HepG2 (cell line): ENCODE data around the gene IQCK. TPM values are rescaled to one million over a fixed set of nuclear protein-coding genes. Genes with fewer than 3 reads are reported as not detected.
A peak's percentile ranks its signal among the peaks of the same experiment; 100 is the strongest.

Experiments
- CAMTA2 ChIP-seq: sonication (generic); formaldehyde crosslinking; IDR thresholded peaks from 2 replicates; pipeline ENCODE4 v1.4.0; 2020; ENCODE audit warnings: mild to moderate bottlenecking, missing genetic modification reagents, borderline replicate concordance
- CBX1 ChIP-seq: IDR thresholded peaks from one replicate; pipeline ENCODE4 v1.6.1; 2016; ENCODE audit warnings: antibody characterized with exemption, low read depth
- CHD2 ChIP-seq: IDR thresholded peaks from 2 replicates; pipeline ENCODE4 v1.6.1; 2011; ENCODE audit warnings: low read depth, low read length, improper control_type of control experiment
- KDM4B ChIP-seq: sonication (generic); formaldehyde crosslinking; IDR thresholded peaks from 2 replicates; pipeline ENCODE4 v1.4.0; 2020; ENCODE audit warnings: missing genetic modification reagents
- MBNL3 ChIP-seq: fragments of 250-450 bp; sonication (Bioruptor Pico); conservative IDR thresholded peaks from 2 replicates; pipeline ENCODE4 v1.8.0; 2022; ENCODE audit warnings: mild to moderate bottlenecking, inconsistent platforms
- MEIS2 ChIP-seq: sonication (generic); formaldehyde crosslinking; IDR thresholded peaks from 2 replicates; pipeline ENCODE4 v1.9.0; 2021; ENCODE audit warnings: mild to moderate bottlenecking, missing genetic modification reagents
- PHF5A ChIP-seq: IDR thresholded peaks from one replicate; pipeline ENCODE4 v1.6.1; 2018; ENCODE audit warnings: low read depth, missing genetic modification reagents; ENCODE audit not compliant: unreplicated experiment
- PLRG1 ChIP-seq: fragments of 450-650 bp; conservative IDR thresholded peaks from 2 replicates; pipeline ENCODE4 v1.6.1; 2016
- SAFB2 ChIP-seq: sonication (generic); formaldehyde crosslinking; IDR thresholded peaks from 2 replicates; pipeline ENCODE4 v1.5.1; 2020; ENCODE audit warnings: missing genetic modification reagents, low read depth, mild to moderate bottlenecking, borderline replicate concordance
- SCMH1 ChIP-seq: sonication (generic); formaldehyde crosslinking; IDR thresholded peaks from 2 replicates; pipeline ENCODE4 v1.9.0; 2021; ENCODE audit warnings: missing genetic modification reagents, mild to moderate bottlenecking, borderline replicate concordance
- SMYD3 ChIP-seq: sonication (generic); formaldehyde crosslinking; IDR thresholded peaks from 2 replicates; pipeline ENCODE4 v1.8.1; 2023; ENCODE audit warnings: mild to moderate bottlenecking, missing genetic modification reagents
- SNAPC4 ChIP-seq: sonication (generic); formaldehyde crosslinking; IDR thresholded peaks from 2 replicates; pipeline ENCODE4 v1.4.0; 2020; ENCODE audit warnings: mild to moderate bottlenecking, missing genetic modification reagents
- TP53 ChIP-seq: sonication (generic); formaldehyde crosslinking; conservative IDR thresholded peaks from 2 replicates; pipeline ENCODE4 v1.4.0; 2020; ENCODE audit warnings: missing genetic modification reagents
- TRAFD1 ChIP-seq: sonication (generic); formaldehyde crosslinking; IDR thresholded peaks from 2 replicates; pipeline ENCODE4 v1.5.1; 2020; ENCODE audit warnings: missing genetic modification reagents, mild to moderate bottlenecking, borderline replicate concordance
- ZNF263 ChIP-seq: sonication (generic); formaldehyde crosslinking; IDR thresholded peaks from 2 replicates; pipeline ENCODE4 v1.4.0; 2020; ENCODE audit warnings: missing genetic modification reagents
- ZNF619 ChIP-seq: sonication (generic); formaldehyde crosslinking; IDR thresholded peaks from 2 replicates; pipeline ENCODE4 v1.4.0; 2020; ENCODE audit warnings: mild to moderate bottlenecking, missing genetic modification reagents
- ZNF737 ChIP-seq: sonication (generic); formaldehyde crosslinking; IDR thresholded peaks from 2 replicates; pipeline ENCODE4 v1.5.0; 2020; ENCODE audit warnings: missing genetic modification reagents, mild to moderate bottlenecking, borderline replicate concordance
- polyA plus RNA-seq, 8 experiments: library from polyadenylated mRNA; depleted of rRNA in 3 of 8; stranded (reverse) in 7 of 8; unstranded in 1 of 8; fragments of >200 nt; fragmentation: Illumina TruSeq in 4 of 8; extraction: Trizol in 4 of 8; gene quantifications; 2 replicates each; pipeline versions ENCODE4 v1.2.1 to v1.2.3, GENCODE V29; 2011 to 2016; ENCODE audit warnings: low read depth in 4 of 8, missing spikeins in 1 of 8, mixed read lengths in 1 of 8; ENCODE audit not compliant: insufficient read depth in 1 of 8
- total RNA-seq, 5 experiments: library from RNA; depleted of rRNA; stranded (reverse); fragments of >200 nt; fragmentation: Illumina TruSeq; extraction: Trizol; gene quantifications; 2 replicates each; pipeline ENCODE4 v1.2.3, GENCODE V29; 2016; ENCODE audit warnings: low read depth in 1 of 5
- TF ChIP-seq, protein P1 (sequence below): sonication (generic); formaldehyde crosslinking; IDR thresholded peaks from 2 replicates; pipeline ENCODE4 v1.5.1; 2020; ENCODE audit warnings: mild to moderate bottlenecking, missing genetic modification reagents
- TF ChIP-seq, protein P2 (sequence below): sonication (generic); formaldehyde crosslinking; IDR thresholded peaks from 2 replicates; pipeline ENCODE4 v1.5.0; 2020; ENCODE audit warnings: mild to moderate bottlenecking, low read depth, missing genetic modification reagents, borderline replicate concordance

IQCK gene
- total and polyA plus RNA-seq, 2 of the 13 experiments (the other 11 are each of a cell fraction or from before 2014, with no cell fraction given) = 5.1 to 7.3 TPM

DNA sequence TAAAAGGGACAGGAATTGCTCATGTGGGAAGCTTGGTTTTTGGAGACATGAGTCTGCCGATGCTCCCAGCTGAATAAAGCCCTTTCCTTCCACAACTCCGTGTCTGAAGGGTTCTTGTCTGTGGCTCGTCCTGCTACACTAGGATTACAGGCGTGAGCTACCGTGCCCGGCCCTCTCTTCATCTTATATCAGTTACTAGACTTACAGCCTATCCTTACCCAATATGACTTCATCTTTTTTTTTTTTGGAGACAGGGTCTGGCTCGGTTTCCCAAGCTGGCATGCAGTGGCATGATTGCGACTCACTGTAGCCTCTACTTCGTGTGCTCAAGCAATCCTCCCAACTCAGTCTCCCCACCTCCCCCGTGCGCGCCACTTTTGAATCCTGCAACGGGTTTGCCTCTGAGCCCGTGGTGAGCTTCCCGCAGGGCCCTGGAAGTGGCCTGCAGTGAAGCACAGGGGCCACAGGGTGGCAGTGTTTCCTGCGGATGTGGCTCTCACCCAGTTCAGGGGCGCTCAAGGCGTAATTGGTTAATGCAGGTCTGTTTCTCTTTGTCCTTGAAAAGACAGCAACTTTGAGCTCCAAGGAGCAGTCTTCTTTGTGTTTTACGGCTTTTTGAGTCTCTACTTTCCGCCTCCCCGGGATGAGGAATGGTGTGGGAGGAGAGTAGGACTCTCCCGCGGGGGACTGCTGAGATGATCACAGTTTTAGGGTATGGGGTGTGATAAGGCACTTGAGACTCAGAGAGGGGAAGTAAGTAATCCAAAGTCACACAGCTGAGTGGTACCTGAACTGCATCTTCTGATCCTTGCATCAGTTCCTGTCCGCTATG is 189.3 kb downstream of the IQCK start (continued):
- TF ChIP-seq SNAPC4 (CRISPR knock-in tag) (no peak), SAFB2 (CRISPR knock-in tag) (no peak), PHF5A (CRISPR knock-in tag) (no peak), MEIS2 (no peak; the same call in 1 of the 2 replicates), CAMTA2 (no peak), SCMH1 (CRISPR knock-in tag) (no peak), MBNL3 (CRISPR knock-in tag) (no peak), TRAFD1 (no peak), KDM4B (0 out of 2 replicates have a peak, but pooled peaks have one; percentile 51), CBX1 (no peak), TP53 (CRISPR knock-in tag) (no peak), ZNF619 (CRISPR knock-in tag) (no peak), ZNF737 (CRISPR knock-in tag) (no peak), PLRG1 (no peak), ZNF263 (CRISPR knock-in tag) (no peak), SMYD3 (no peak), CHD2 (no peak; the same call in 1 of the 2 replicates)
- TF ChIP-seq, protein P1, sequence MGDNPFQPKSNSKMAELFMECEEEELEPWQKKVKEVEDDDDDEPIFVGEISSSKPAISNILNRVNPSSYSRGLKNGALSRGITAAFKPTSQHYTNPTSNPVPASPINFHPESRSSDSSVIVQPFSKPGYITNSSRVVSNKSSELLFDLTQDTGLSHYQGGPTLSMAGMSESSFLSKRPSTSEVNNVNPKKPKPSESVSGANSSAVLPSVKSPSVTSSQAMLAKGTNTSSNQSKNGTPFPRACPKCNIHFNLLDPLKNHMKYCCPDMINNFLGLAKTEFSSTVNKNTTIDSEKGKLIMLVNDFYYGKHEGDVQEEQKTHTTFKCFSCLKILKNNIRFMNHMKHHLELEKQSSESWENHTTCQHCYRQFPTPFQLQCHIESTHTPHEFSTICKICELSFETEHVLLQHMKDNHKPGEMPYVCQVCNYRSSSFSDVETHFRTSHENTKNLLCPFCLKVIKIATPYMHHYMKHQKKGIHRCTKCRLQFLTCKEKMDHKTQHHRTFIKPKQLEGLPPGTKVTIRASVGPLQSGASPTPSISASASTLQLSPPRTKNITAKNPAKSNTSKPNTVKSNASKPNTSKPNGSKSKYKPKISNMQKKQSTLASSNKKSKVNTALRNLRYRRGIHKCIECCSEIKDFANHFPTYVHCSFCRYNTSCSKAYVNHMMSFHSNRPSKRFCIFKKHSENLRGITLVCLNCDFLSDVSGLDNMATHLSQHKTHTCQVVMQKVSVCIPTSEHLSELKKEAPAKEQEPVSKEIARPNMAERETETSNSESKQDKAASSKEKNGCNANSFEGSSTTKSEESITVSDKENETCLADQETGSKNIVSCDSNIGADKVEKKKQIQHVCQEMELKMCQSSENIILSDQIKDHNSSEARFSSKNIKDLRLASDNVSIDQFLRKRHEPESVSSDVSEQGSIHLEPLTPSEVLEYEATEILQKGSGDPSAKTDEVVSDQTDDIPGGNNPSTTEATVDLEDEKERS (CRISPR knock-in tag) = no peak
- TF ChIP-seq, protein P2, sequence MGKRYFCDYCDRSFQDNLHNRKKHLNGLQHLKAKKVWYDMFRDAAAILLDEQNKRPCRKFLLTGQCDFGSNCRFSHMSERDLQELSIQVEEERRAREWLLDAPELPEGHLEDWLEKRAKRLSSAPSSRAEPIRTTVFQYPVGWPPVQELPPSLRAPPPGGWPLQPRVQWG (CRISPR knock-in tag) = no peak
